ENCODE measurements around the gene OR7G2. TPM values are rescaled to one million over a fixed set of nuclear protein-coding genes. Genes with fewer than 3 reads are reported as not detected.
A peak's percentile ranks its signal among the peaks of the same experiment; 100 is the strongest.

Gene OR7G2
- polyA plus RNA-seq, 3 donors, result not detected

- H3K9me3 ChIP-seq (replicated peaks in 1 of 2; ENCODE audit: control insufficient read depth in 1 of 2, insufficient read depth in 1 of 2, low read length in 2 of 2), result peaks cover 82 to 87% of the 10 kb centered on the region in 2 donors
- peaks cover 18 to 94% of the 10 kb centered on the region in 2 donors for H3K36me3 ChIP-seq (replicated peaks in 1 of 2; ENCODE audit: control insufficient read depth in 1 of 2, insufficient read depth in 2 of 2, low read length in 2 of 2)
- H3K27ac ChIP-seq (ENCODE audit: low read depth in 1 of 2, low read length in 2 of 2), result no peak overlapping the region
- intact Hi-C loops (cut with micrococcal nuclease), result no loop called here
- peak overlapping the region in 1 of 7 donors; percentile 14 for H3K27ac Mint-ChIP-seq
- H3K4me1 Mint-ChIP-seq, result peaks cover 15% of the 10 kb centered on the region
- H3K4me1 ChIP-seq (ENCODE audit: control insufficient read depth in 1 of 2, insufficient read depth in 2 of 2, low read length in 2 of 2), result no peaks in the 10 kb centered on the region
- peaks cover 77 to 91% of the 10 kb centered on the region in 2 donors for H3K36me3 Mint-ChIP-seq
- H3K4me3 Mint-ChIP-seq, result no peak overlapping the region
- H3K79me2 ChIP-seq (ENCODE audit: insufficient read depth, low read length), result peaks cover 100% of the 10 kb centered on the region
- peaks cover 59 to 72% (median 71%) of the 10 kb centered on the region in 7 donors for H3K9me3 Mint-ChIP-seq
- H4K20me1 ChIP-seq (ENCODE audit: insufficient read depth, low read length), result peaks cover 56% of the 10 kb centered on the region
- no peak overlapping the region for H3K4me3 ChIP-seq (replicated peaks in 1 of 3; ENCODE audit: low read depth in 2 of 3, low read length in 3 of 3)
- no peak for DNase-seq
- no peak overlapping the region for H3K9ac ChIP-seq (ENCODE audit: insufficient read depth, low read length, poor library complexity, severe bottlenecking)
- no CpG with 5 or more reads among the region's 5 CpGs for WGBS (ENCODE audit: insufficient coverage)
- H3K4me2 ChIP-seq (replicated peaks; ENCODE audit: extremely low read depth, low read length, poor library complexity, severe bottlenecking), result no peak overlapping the region
- H3K27me3 Mint-ChIP-seq (ENCODE audit: low read depth in 3 of 3), result peaks cover 0 to 1% (median 0%) of the 10 kb centered on the region in 3 donors
- TF ChIP-seq CTCF (IDR thresholded peaks at IDR 0.05), result no peak
- H3K27me3 ChIP-seq (ENCODE audit: control insufficient read depth in 2 of 2, insufficient read depth in 2 of 2, low read length in 2 of 2), result no peaks in the 10 kb centered on the region
- H2AFZ ChIP-seq (ENCODE audit: insufficient read depth, low read depth, low read length, poor library complexity, severe bottlenecking), result no peak overlapping the region
Observed at GRCh38 chr19:9150650-9151049, 43.4 kb upstream of the OR7G2 start.

- no peak overlapping the region for H2AFZ ChIP-seq (ENCODE audit: insufficient read depth, low read depth, low read length, poor library complexity, severe bottlenecking)
- intact Hi-C loops (cut with micrococcal nuclease), result loop anchor here (5.0 to 10.0 kb wide), 5 partner anchors 155 to 645 kb away; partner anchors contain the start of genes ZNF699 (in 2 of the 2), ZNF121 (in 1 of the 2) and ZNF266 (in 1 of the 2)
- no peak for TF ChIP-seq CTCF (IDR thresholded peaks at IDR 0.05)
- no peaks in the 10 kb centered on the region for H3K4me1 ChIP-seq (ENCODE audit: control insufficient read depth in 1 of 2, insufficient read depth in 2 of 2, low read length in 2 of 2)
- no peak overlapping the region for H3K4me3 ChIP-seq (replicated peaks in 1 of 3; ENCODE audit: low read depth in 2 of 3, low read length in 3 of 3)
- peaks cover 100% of the 10 kb centered on the region for H3K79me2 ChIP-seq (ENCODE audit: insufficient read depth, low read length)
- H3K9me3 Mint-ChIP-seq, result peaks cover 62 to 74% (median 71%) of the 10 kb centered on the region in 7 donors
- H4K20me1 ChIP-seq (ENCODE audit: insufficient read depth, low read length), result peaks cover 50% of the 10 kb centered on the region
- H3K36me3 ChIP-seq (replicated peaks in 1 of 2; ENCODE audit: control insufficient read depth in 1 of 2, insufficient read depth in 2 of 2, low read length in 2 of 2), result peaks cover 22 to 94% of the 10 kb centered on the region in 2 donors
- no peak overlapping the region for H3K4me3 Mint-ChIP-seq
- peaks cover 15% of the 10 kb centered on the region for H3K4me1 Mint-ChIP-seq
- H3K27ac ChIP-seq (ENCODE audit: low read depth in 1 of 2, low read length in 2 of 2), result no peak overlapping the region
- H3K36me3 Mint-ChIP-seq, result peaks cover 77 to 91% of the 10 kb centered on the region in 2 donors
- WGBS (ENCODE audit: insufficient coverage), result 100% methylated on average over 2 of the region's 4 CpGs
- no peaks in the 10 kb centered on the region for H3K27me3 ChIP-seq (ENCODE audit: control insufficient read depth in 2 of 2, insufficient read depth in 2 of 2, low read length in 2 of 2)
- H3K9ac ChIP-seq (ENCODE audit: insufficient read depth, low read length, poor library complexity, severe bottlenecking), result no peak overlapping the region
- H3K27me3 Mint-ChIP-seq (ENCODE audit: low read depth in 3 of 3), result peaks cover 0 to 1% (median 0%) of the 10 kb centered on the region in 3 donors
- no peak overlapping the region for H3K4me2 ChIP-seq (replicated peaks; ENCODE audit: extremely low read depth, low read length, poor library complexity, severe bottlenecking)
- no peak overlapping the region for H3K27ac Mint-ChIP-seq
- no peak for DNase-seq
- peaks cover 81 to 88% of the 10 kb centered on the region in 2 donors for H3K9me3 ChIP-seq (replicated peaks in 1 of 2; ENCODE audit: control insufficient read depth in 1 of 2, insufficient read depth in 1 of 2, low read length in 2 of 2)
Observed at GRCh38 chr19:9149997-9150396, 42.7 kb upstream of the OR7G2 start.

Measured in CD14-positive monocyte (primary cell).